ENCODE data around the gene SLC9A9. TPM values are rescaled to one million over a fixed set of nuclear protein-coding genes. Genes with fewer than 3 reads are reported as not detected.

Gene SLC9A9
- total RNA-seq, 1 experiment from 2014 or later = 2.2 TPM

GRCh38 chr3:143731776-143732175 is 116.5 kb downstream of the SLC9A9 start:
- intact Hi-C loops (cut with micrococcal nuclease) = no loop called here

GRCh38 chr3:143731320-143731719 is 116.9 kb downstream of the SLC9A9 start:
- ChIA-PET CTCF (interaction anchor here (0.6 kb wide), 1 partner anchor 907 kb away, joined by 3 read pairs; no protein-coding TSS in a partner anchor), POLR2A (no interaction called here)
- TF ChIP-seq CTCF (IDR thresholded peaks at IDR 0.05; ENCODE audit: unreplicated experiment) = no peak
- Mint-ChIP-seq H3K4me1 (ENCODE audit: insufficient read depth, unreplicated experiment) (peaks cover 21% of the 10 kb centered on the region), H3K27me3 (ENCODE audit: insufficient read depth, unreplicated experiment) (no peaks in the 10 kb centered on the region), H3K27ac (ENCODE audit: low read depth, unreplicated experiment) (no peak overlapping the region), H3K4me3 (ENCODE audit: unreplicated experiment) (no peak overlapping the region), H3K9me3 (ENCODE audit: unreplicated experiment) (no peaks in the 10 kb centered on the region), H3K36me3 (ENCODE audit: insufficient read depth, unreplicated experiment) (no peaks in the 10 kb centered on the region)
- no peak for DNase-seq (ENCODE audit: unreplicated experiment)
- intact Hi-C loops (cut with micrococcal nuclease) = no loop called here
- no TSS peak for BruUV-seq (replicated peaks)

More at GRCh38 chr3:143731776-143732175, 116.5 kb downstream of the SLC9A9 start:
- BruUV-seq (replicated peaks) = no TSS peak
- Mint-ChIP-seq H3K9me3 (ENCODE audit: unreplicated experiment) (no peaks in the 10 kb centered on the region), H3K27me3 (ENCODE audit: insufficient read depth, unreplicated experiment) (no peaks in the 10 kb centered on the region), H3K4me1 (ENCODE audit: insufficient read depth, unreplicated experiment) (peaks cover 20% of the 10 kb centered on the region), H3K4me3 (ENCODE audit: unreplicated experiment) (no peak overlapping the region), H3K36me3 (ENCODE audit: insufficient read depth, unreplicated experiment) (no peaks in the 10 kb centered on the region), H3K27ac (ENCODE audit: low read depth, unreplicated experiment) (no peak overlapping the region)
- DNase-seq (ENCODE audit: unreplicated experiment) = no peak
- POLR2A ChIA-PET = no interaction called here
- CTCF ChIA-PET = interaction anchor here (0.6 to 1.4 kb wide), 4 partner anchors 10 to 907 kb away, joined by 3 to 4 read pairs (median 3); no protein-coding TSS in a partner anchor
- no peak for TF ChIP-seq CTCF (IDR thresholded peaks at IDR 0.05; ENCODE audit: unreplicated experiment)

GRCh38 chr3:143727391-143727790 is 120.9 kb downstream of the SLC9A9 start:
- no peaks in the 10 kb centered on the region for H3K9me3 Mint-ChIP-seq (ENCODE audit: unreplicated experiment)
- TF ChIP-seq CTCF (IDR thresholded peaks at IDR 0.05; ENCODE audit: unreplicated experiment) = no peak
- no peaks in the 10 kb centered on the region for H3K36me3 Mint-ChIP-seq (ENCODE audit: insufficient read depth, unreplicated experiment)
- ChIA-PET POLR2A (interaction anchor here (1.0 kb wide), 1 partner anchor 9 kb away, joined by 3 read pairs; no protein-coding TSS in a partner anchor), CTCF (interaction anchor here (0.6 to 1.2 kb wide), 6 partner anchors 15 to 711 kb away, joined by 3 to 5 read pairs (median 3); no protein-coding TSS in a partner anchor)
- intact Hi-C loops (cut with micrococcal nuclease) = no loop called here
- peaks cover 16% of the 10 kb centered on the region for H3K4me1 Mint-ChIP-seq (ENCODE audit: insufficient read depth, unreplicated experiment)
- no peak for DNase-seq (ENCODE audit: unreplicated experiment)
- H3K4me3 Mint-ChIP-seq (ENCODE audit: unreplicated experiment) = no peak overlapping the region
- no peak overlapping the region for H3K27ac Mint-ChIP-seq (ENCODE audit: low read depth, unreplicated experiment)
- BruUV-seq (replicated peaks) = no TSS peak
- no peaks in the 10 kb centered on the region for H3K27me3 Mint-ChIP-seq (ENCODE audit: insufficient read depth, unreplicated experiment)

DNA sequence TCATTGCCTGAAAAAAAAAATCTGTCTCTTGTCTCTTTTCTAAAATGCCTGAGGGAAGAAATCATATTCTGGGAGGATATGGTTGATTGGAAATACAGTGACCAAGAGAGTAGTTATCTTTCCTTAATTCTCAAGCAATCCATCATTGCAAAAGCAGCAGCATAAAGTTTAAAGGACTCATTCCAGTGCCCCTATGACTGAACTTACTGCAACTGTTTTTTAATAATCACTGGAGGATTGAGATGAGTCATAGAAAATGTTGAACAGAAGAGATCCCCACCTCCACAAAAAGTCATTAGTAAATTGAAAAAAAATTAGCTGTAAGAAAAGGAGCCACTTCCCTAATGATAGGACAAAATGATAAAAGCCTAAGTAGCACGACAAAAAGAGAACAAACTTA is 121.5 kb downstream of the SLC9A9 start:
- CTCF ChIA-PET = interaction anchor here (0.6 to 1.1 kb wide), 3 partner anchors 29 to 711 kb away, joined by 3 to 5 read pairs (median 3); no protein-coding TSS in a partner anchor
- no peaks in the 10 kb centered on the region for H3K27me3 Mint-ChIP-seq (ENCODE audit: insufficient read depth, unreplicated experiment)
- BruUV-seq (replicated peaks) = no TSS peak
- no peaks in the 10 kb centered on the region for H3K9me3 Mint-ChIP-seq (ENCODE audit: unreplicated experiment)
- H3K36me3 Mint-ChIP-seq (ENCODE audit: insufficient read depth, unreplicated experiment) = no peaks in the 10 kb centered on the region
- DNase-seq (ENCODE audit: unreplicated experiment) = no peak
- no peak overlapping the region for H3K4me3 Mint-ChIP-seq (ENCODE audit: unreplicated experiment)
- H3K27ac Mint-ChIP-seq (ENCODE audit: low read depth, unreplicated experiment) = no peak overlapping the region
- no peak for TF ChIP-seq CTCF (IDR thresholded peaks at IDR 0.05; ENCODE audit: unreplicated experiment)
- intact Hi-C loops (cut with micrococcal nuclease) = no loop called here
- POLR2A ChIA-PET = interaction anchor here (1.0 kb wide), 1 partner anchor 8 kb away, joined by 3 read pairs; no protein-coding TSS in a partner anchor
- peaks cover 16% of the 10 kb centered on the region for H3K4me1 Mint-ChIP-seq (ENCODE audit: insufficient read depth, unreplicated experiment)

All from MCF 10A (cell line).